ENCODE data around the gene SUGCT. TPM values are rescaled to one million over a fixed set of nuclear protein-coding genes. Genes with fewer than 3 reads are reported as not detected.

SUGCT gene
- total RNA-seq, 1 experiment from 2014 or later: 12.4 TPM

- no peak for DNase-seq (ENCODE audit: low read depth)
Observed at GRCh38 chr7:40859076-40859475, 724.3 kb downstream of the SUGCT start.

GRCh38 chr7:40859965-40860543 lies 725.2 kb downstream of the SUGCT start:
- peak; percentile 35 for DNase-seq (ENCODE audit: low read depth)

- DNase-seq (ENCODE audit: low read depth): no peak
Observed at GRCh38 chr7:40865441-40866233, 730.8 kb downstream of the SUGCT start.

- peak; percentile 48 for DNase-seq (ENCODE audit: low read depth)
Observed at GRCh38 chr7:40866601-40867000, 731.8 kb downstream of the SUGCT start.

GRCh38 chr7:40870108-40870507 lies 735.3 kb downstream of the SUGCT start:
- DNase-seq (ENCODE audit: low read depth): no peak

GRCh38 chr7:40873248-40873647 lies 738.4 kb downstream of the SUGCT start:
- no peak for DNase-seq (ENCODE audit: low read depth)

GRCh38 chr7:40874756-40875155 lies 740.0 kb downstream of the SUGCT start:
- DNase-seq (ENCODE audit: low read depth): peak; percentile 33

- no peak for DNase-seq (ENCODE audit: low read depth)
Observed at GRCh38 chr7:40876601-40877000, 741.8 kb downstream of the SUGCT start.

GRCh38 chr7:40879941-40880543 lies 745.2 kb downstream of the SUGCT start:
- no peak for DNase-seq (ENCODE audit: low read depth)

- DNase-seq (ENCODE audit: low read depth): peak; percentile 56
Observed at GRCh38 chr7:40880581-40880980, 745.8 kb downstream of the SUGCT start.

GRCh38 chr7:40881405-40881926 lies 746.7 kb downstream of the SUGCT start:
- DNase-seq (ENCODE audit: low read depth): no peak

- no peak for DNase-seq (ENCODE audit: low read depth)
Observed at GRCh38 chr7:40882071-40882658, 747.4 kb downstream of the SUGCT start.

- DNase-seq (ENCODE audit: low read depth): no peak
Observed at GRCh38 chr7:40883826-40884225, 749.0 kb downstream of the SUGCT start.

GRCh38 chr7:40884241-40884640 lies 749.4 kb downstream of the SUGCT start:
- no peak for DNase-seq (ENCODE audit: low read depth)

GRCh38 chr7:40885503-40885902 lies 750.7 kb downstream of the SUGCT start:
- peak; percentile 80 for DNase-seq (ENCODE audit: low read depth)

GRCh38 chr7:40887099-40887498 lies 752.3 kb downstream of the SUGCT start:
- peak; percentile 35 for DNase-seq (ENCODE audit: low read depth)

- no peak for DNase-seq (ENCODE audit: low read depth)
Observed at GRCh38 chr7:40888499-40888898, 753.7 kb downstream of the SUGCT start.

- no peak for DNase-seq (ENCODE audit: low read depth)
Observed at GRCh38 chr7:40889099-40889498, 754.3 kb downstream of the SUGCT start.

GRCh38 chr7:40889539-40889938 lies 754.7 kb downstream of the SUGCT start:
- no peak for DNase-seq (ENCODE audit: low read depth)

- no peak for DNase-seq (ENCODE audit: low read depth)
Observed at GRCh38 chr7:40890088-40890692, 755.4 kb downstream of the SUGCT start.

GRCh38 chr7:40891232-40891631 lies 756.4 kb downstream of the SUGCT start:
- no peak for DNase-seq (ENCODE audit: low read depth)

GRCh38 chr7:40899151-40899550 lies 764.3 kb downstream of the SUGCT start:
- peak; percentile 99 for DNase-seq (ENCODE audit: low read depth)

Measured in RPMI7951 (cell line).